Chondrocyte (in vitro differentiated cells): ENCODE results near the gene ARHGDIG. TPM values are rescaled to one million over a fixed set of nuclear protein-coding genes. Genes with fewer than 3 reads are reported as not detected.

Experiments
- DNase-seq: peaks from one replicate; pipeline ENCODE4 v3.0.0; 2021; ENCODE audit warnings: mixed read lengths, low spot score
- H3K27ac Mint-ChIP-seq: one replicate; pipeline ENCODE4 v1.8.0; 2021; ENCODE audit warnings: mild to moderate bottlenecking, moderate library complexity, mixed read lengths; ENCODE audit not compliant: unreplicated experiment
- H3K27me3 Mint-ChIP-seq: 2 replicates; pipeline ENCODE4 v1.8.0; 2021; ENCODE audit warnings: low read depth, mixed read lengths
- H3K36me3 Mint-ChIP-seq: 2 replicates; pipeline ENCODE4 v1.8.0; 2021; ENCODE audit warnings: low read depth, mixed read lengths
- H3K4me1 Mint-ChIP-seq: 2 replicates; pipeline ENCODE4 v1.8.0; 2021; ENCODE audit warnings: low read depth, mild to moderate bottlenecking, mixed read lengths
- H3K4me3 Mint-ChIP-seq: one replicate; pipeline ENCODE4 v1.8.0; 2021; ENCODE audit warnings: mild to moderate bottlenecking, moderate library complexity, mixed read lengths; ENCODE audit not compliant: unreplicated experiment
- H3K9me3 Mint-ChIP-seq: 2 replicates; pipeline ENCODE4 v1.8.0; 2021; ENCODE audit warnings: low read depth, mixed read lengths
- total RNA-seq: library from RNA; stranded (reverse); gene quantifications from 3 replicates; pipeline ENCODE4 v1.2.1, GENCODE V29; 2021
- TF ChIP-seq, protein P1 (sequence below): fragments of 200-600 bp; sonication (generic); IDR thresholded peaks from 2 replicates; pipeline ENCODE4 v1.5.0; 2021; ENCODE audit warnings: antibody characterized with exemption, mild to moderate bottlenecking, moderate library complexity

ARHGDIG gene
- total RNA-seq, 1 donor from 2014 or later: 4.0 TPM

DNA sequence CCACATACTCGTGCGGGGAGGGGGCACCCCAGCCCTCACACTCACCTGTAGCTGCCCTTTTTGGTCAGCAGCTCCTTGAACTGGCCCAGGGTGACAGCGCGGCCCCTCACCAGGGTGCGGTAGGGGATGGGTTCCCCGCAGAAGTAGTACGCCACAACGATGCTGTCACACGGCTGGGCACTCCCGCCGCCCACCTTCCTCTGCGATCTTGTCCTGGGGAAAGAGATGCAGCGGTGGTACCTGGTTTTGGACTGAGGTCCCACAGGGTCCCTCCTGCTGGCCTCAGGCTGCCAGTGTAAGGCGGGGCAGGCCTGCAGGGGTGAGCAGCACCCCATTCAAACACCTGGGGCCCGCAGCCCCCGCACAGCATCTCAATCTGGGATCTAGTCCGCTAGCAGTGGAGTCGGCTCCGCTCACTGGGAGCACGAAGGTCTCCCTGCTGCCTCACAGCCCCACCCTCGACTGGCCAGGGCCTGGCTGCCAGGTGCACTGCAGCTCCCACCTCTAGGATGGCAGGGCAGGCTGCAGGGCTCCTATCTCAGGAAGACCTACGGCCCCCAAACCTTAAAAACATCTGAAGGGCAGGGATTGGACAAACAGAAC is 9.1 kb downstream of the ARHGDIG start:
- Mint-ChIP-seq H3K27me3 (no peaks in the 10 kb centered on the region), H3K4me3 (no peak overlapping the region), H3K36me3 (peaks cover 13% of the 10 kb centered on the region)

DNA sequence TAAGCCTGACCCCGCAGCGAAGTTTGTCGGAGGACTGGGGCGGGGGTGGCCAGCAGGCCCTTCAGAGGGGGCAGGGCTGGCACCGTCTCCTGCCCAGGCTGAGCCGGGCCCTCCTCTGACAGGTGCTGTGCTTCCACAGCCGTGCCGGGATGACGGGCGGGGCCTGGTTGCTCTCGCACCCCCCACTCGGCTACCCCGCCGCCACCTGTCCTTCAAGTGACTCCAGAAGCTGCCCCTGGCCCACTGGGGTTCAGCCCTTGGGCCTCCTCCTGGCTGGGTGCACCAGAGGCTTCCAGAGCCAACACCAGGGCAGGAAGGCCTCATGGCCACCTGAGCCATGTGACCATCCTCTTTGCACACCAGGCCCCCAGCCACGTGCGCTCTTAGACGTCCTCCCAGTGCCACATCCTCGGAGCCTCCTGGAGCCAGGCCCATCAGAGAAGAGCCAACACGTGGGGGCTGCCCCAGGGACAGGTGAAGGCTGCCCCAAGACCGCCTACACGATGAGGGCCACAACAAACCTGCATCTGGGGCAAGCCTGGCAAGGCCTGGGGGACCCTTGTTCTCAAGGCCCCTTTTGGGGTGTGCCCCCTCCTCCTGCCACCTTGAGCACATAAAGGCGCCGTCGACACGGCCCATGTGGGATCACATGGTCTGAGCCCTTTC is 9.8 kb downstream of the ARHGDIG start:
- no peak overlapping the region for H3K27ac Mint-ChIP-seq
- H3K27me3 Mint-ChIP-seq: no peaks in the 10 kb centered on the region
- TF ChIP-seq, protein P1, sequence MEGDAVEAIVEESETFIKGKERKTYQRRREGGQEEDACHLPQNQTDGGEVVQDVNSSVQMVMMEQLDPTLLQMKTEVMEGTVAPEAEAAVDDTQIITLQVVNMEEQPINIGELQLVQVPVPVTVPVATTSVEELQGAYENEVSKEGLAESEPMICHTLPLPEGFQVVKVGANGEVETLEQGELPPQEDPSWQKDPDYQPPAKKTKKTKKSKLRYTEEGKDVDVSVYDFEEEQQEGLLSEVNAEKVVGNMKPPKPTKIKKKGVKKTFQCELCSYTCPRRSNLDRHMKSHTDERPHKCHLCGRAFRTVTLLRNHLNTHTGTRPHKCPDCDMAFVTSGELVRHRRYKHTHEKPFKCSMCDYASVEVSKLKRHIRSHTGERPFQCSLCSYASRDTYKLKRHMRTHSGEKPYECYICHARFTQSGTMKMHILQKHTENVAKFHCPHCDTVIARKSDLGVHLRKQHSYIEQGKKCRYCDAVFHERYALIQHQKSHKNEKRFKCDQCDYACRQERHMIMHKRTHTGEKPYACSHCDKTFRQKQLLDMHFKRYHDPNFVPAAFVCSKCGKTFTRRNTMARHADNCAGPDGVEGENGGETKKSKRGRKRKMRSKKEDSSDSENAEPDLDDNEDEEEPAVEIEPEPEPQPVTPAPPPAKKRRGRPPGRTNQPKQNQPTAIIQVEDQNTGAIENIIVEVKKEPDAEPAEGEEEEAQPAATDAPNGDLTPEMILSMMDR: no peak
- H3K9me3 Mint-ChIP-seq: no peaks in the 10 kb centered on the region
- peaks cover 13% of the 10 kb centered on the region for H3K36me3 Mint-ChIP-seq
- H3K4me3 Mint-ChIP-seq: no peak overlapping the region
- no peaks in the 10 kb centered on the region for H3K4me1 Mint-ChIP-seq
- peak; percentile 87 for DNase-seq

More for the DNA sequence above, 9.1 kb downstream of the ARHGDIG start:
- H3K9me3 Mint-ChIP-seq: no peaks in the 10 kb centered on the region
- no peaks in the 10 kb centered on the region for H3K4me1 Mint-ChIP-seq
- no peak overlapping the region for H3K27ac Mint-ChIP-seq
- TF ChIP-seq, protein P1: no peak
- no peak for DNase-seq

DNA sequence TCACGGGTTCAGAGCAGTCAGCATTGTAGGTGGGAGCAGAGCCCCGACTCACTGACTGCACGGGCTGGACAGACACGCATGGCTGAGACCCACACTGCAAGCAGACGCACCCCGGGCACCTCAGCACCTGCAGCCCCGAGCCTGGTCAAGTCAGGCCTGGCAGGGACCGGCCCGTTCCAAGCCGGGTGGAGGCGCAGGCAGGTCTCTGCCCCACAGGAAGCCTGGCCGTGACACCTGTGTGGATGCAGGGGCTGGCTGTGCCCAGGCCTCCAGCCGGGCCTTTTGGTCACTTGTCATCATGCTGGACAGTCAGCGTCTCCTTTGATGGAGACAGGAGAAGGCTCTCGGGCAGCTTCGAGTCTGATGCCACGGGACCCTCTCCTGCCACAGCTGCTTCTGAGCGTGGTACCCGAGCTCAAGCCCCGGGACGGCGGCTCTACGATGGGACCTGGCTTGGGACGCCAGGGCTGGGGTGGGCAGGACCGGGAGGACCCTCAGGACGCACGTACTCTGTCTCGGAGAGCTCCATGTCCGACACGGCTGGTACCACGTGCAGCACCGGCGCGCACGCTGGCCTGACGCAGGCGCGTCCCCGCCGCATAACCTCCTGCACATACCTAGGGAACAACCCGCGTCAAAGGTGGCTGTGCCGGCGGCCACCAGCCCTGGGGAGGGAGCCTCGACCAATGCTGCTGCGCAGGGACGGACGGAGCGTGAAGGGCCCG is 10.5 kb downstream of the ARHGDIG start:
- Mint-ChIP-seq H3K27ac (no peak overlapping the region), H3K36me3 (peaks cover 13% of the 10 kb centered on the region)

GRCh38 chr16:291539-291938 is 11.1 kb downstream of the ARHGDIG start:
- Mint-ChIP-seq H3K36me3 (peaks cover 10% of the 10 kb centered on the region), H3K27me3 (no peaks in the 10 kb centered on the region), H3K27ac (no peak overlapping the region), H3K9me3 (no peaks in the 10 kb centered on the region), H3K4me1 (no peaks in the 10 kb centered on the region), H3K4me3 (no peak overlapping the region)
- peak; percentile 87 for DNase-seq
- TF ChIP-seq, protein P1: no peak

More for the DNA sequence above, 10.5 kb downstream of the ARHGDIG start:
- TF ChIP-seq, protein P1: no peak
- no peak overlapping the region for H3K4me3 Mint-ChIP-seq
- no peaks in the 10 kb centered on the region for H3K27me3 Mint-ChIP-seq
- H3K9me3 Mint-ChIP-seq: no peaks in the 10 kb centered on the region
- peak; percentile 90 for DNase-seq
- H3K4me1 Mint-ChIP-seq: no peaks in the 10 kb centered on the region

- H3K4me3 Mint-ChIP-seq: no peak overlapping the region
- no peak overlapping the region for H3K27ac Mint-ChIP-seq
These were observed 12.8 kb downstream of the ARHGDIG start for GRCh38 chr16:293043-293775.

More at GRCh38 chr16:293043-293775, 12.8 kb downstream of the ARHGDIG start:
- peaks cover 4% of the 10 kb centered on the region for H3K36me3 Mint-ChIP-seq
- H3K9me3 Mint-ChIP-seq: no peaks in the 10 kb centered on the region
- no peaks in the 10 kb centered on the region for H3K27me3 Mint-ChIP-seq
- no peaks in the 10 kb centered on the region for H3K4me1 Mint-ChIP-seq
- TF ChIP-seq, protein P1: no peak
- DNase-seq: no peak
